Kidney glomerular epithelial cell (primary cell): ENCODE measurements around the gene KCNMA1.

Experiments
- DNase-seq: peaks from one replicate; lab custom pipeline; 2025; lab: John Stamatoyannopoulos, UW

KCNMA1 gene

DNA sequence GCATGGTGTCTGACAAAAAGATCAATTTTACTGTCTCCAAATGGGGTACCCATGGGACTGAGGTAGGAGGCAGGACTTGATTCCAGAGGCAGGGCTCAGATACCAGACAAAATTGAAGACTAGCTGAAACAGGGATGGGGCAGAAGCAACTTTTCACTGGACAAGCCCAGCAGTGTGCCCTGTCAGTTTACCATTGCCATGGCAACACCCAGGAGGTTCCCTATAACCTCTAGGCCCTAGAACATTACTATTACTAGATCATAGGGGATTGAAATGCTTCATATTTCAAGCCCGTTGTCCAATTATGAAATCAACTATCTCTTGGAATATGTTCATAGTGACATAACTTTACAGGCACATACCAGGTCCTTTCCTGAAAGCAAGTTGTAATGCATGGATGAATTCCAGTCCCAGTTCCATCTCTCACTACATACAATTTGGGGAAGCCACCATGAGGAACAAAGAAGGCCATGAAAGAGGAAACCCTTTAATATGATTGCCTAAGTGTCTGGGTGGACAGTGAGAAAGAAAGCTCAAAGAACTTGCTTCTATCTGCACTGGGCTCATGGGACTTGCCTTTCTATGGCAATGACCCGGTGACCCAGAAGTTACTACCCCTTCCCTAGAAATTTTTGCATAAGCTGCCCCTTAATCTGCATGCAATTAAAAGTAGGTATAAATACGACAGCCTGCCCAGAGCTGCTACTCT lies 557.9 kb downstream of the KCNMA1 start:
- no peak for DNase-seq

DNA sequence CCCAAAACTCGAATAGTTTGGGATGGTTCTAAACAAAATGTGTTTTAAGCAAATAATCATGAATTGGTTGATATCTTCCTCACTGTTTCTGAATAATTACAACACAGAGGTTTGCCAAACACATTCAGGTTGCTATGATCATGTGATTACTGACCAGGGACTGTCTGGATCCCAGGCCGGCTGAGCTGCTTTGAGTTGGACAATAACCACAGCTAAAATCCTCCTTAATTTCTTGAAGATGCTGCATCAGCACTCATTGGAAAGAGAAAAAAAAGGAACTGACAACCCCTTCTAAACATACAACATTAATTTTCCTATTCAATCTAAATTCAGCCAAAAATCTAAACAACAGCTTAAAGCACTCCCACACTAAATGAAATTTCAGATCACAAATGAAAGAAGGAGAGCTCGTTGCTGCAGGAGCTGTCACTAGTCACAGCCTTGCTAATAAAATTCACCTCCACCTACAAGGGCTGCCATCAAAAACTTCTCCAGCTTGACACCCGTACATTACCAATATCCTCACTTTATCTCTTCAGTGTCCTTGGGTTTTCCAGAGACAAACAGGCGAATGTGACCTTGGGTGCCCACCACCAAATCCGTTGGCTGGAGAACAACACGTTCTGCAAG lies 560.2 kb downstream of the KCNMA1 start:
- DNase-seq: no peak

- DNase-seq: no peak
Observed at GRCh38 chr10:77075926-77076325, 561.7 kb downstream of the KCNMA1 start.

DNA sequence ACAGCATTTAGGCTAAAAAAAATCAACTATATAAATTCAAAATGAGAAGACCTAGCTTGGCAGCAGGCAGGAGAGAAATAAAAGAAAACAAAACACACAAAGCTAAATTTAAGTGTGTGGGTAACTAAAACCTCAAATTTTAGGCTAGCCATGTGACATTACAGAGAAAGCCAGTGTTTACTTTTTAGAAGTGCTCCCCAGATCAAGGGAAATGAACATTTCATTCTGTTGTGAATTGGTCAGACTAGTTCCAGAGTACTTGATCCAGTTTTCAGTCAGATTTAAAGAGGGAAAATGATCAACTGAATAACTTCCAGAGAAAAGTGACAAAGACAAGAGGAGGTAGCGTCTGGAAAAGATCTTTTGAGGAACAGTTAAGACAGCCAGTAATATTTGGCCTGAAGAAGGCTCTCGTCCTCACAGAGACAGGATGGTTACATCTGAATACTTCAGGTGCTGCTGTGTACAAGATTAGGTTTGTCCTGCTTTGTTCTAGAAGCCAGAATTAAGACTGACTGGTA lies 563.4 kb downstream of the KCNMA1 start:
- no peak for DNase-seq

DNA sequence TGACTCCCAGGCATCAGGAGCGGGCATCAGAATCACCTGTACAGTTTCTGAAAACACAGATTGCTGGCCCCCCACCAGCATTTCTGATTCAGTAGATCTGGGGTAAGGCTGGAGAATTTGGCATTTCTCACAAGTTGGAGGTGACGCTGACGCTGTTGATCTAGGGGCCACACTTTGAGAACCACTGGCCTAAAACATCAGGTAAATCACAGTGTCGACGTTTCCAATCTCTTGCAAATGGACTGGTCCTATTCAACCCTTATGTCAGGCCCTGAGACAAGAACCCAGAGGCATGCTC lies 564.0 kb downstream of the KCNMA1 start:
- DNase-seq: no peak

GRCh38 chr10:77072836-77073662 lies 564.6 kb downstream of the KCNMA1 start:
- no peak for DNase-seq

GRCh38 chr10:77072361-77072835 lies 565.2 kb downstream of the KCNMA1 start:
- DNase-seq: no peak

DNA sequence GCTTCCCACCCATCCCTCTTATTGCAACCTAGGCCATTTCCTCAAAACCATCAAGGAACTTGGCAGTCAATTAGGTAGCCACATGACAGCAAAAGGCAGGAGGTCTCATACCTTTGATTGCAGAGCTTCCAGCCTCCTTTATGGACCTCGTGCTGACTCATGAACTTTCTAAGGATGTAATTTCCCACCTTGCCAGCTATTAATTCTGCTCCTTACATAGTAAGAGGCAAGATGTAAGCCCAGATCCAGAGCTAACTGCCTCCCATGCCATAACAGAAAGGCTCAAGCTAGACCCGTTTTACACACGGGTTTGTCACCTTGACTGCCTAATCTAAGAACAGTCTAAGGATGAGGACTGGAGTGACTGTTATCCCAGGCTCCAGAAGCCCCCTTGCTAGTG lies 565.7 kb downstream of the KCNMA1 start:
- no peak for DNase-seq

DNA sequence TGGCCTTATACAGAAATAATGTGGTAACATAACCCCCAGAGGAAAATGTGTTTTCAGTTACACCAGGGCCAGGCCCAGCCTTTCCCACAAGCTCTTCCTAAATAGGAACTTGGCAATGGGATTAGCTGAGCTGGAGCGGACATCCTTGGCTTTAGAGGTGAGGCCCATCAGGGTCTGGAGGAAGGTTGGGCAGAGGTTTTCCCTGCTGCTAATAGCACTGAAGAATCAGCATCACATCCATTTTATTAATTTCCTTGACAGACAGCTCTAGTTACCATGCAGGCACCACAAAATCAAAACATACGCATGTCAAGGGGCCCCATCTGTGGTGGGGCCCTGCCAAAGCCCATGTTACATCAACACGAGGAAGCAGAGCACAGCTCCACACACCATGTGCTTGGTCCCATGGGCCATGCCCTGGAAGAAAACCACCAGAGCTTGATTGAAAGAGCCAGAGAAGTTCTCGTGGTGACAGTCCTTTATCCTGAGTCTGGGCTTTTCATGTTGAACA lies 566.6 kb downstream of the KCNMA1 start:
- no peak for DNase-seq

DNA sequence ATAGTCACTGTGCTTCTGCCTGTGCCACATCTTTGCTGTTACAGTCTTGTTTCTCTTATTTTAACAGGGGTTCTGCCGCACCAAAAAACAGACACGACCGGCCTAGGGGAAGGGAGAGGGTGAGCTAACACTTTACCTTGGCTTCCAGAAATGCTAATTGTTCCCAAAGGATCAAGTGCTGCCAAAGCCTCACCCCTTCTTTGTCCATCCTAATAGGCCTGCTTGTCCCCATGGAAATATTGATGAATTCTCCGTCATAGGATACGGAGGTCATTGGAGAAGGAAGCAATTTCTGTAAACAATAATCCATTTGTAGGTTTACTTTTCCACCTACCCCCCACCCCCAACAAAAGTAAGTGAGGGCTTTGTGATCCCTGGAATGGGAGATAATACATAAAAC lies 567.3 kb downstream of the KCNMA1 start:
- DNase-seq: no peak

DNA sequence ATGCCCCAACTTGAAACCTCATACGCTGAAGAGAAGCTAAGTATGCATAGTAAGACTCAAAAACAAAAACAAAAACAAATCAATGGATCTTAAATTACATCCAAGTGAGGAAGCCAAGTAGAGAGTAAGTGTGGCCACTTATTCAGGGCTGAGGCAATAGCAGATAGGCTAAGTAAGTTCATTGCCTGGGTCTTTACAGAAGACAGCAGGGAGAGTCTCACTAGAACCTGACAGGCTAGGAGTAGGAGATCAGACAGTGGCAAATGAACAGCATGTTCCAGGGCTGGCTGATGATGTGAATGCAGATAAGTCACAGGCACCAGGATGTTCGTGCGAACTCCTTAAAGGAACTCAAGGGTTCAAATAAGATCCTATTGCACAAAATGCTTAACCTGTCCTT lies 568.6 kb downstream of the KCNMA1 start:
- no peak for DNase-seq

GRCh38 chr10:77068272-77068671 lies 569.3 kb downstream of the KCNMA1 start:
- DNase-seq: no peak

GRCh38 chr10:77062381-77062780 lies 575.2 kb downstream of the KCNMA1 start:
- no peak for DNase-seq

- no peak for DNase-seq
Observed at GRCh38 chr10:77060913-77061312, 576.7 kb downstream of the KCNMA1 start.

- no peak for DNase-seq
Observed at GRCh38 chr10:77056650-77057049, 581.0 kb downstream of the KCNMA1 start.

DNA sequence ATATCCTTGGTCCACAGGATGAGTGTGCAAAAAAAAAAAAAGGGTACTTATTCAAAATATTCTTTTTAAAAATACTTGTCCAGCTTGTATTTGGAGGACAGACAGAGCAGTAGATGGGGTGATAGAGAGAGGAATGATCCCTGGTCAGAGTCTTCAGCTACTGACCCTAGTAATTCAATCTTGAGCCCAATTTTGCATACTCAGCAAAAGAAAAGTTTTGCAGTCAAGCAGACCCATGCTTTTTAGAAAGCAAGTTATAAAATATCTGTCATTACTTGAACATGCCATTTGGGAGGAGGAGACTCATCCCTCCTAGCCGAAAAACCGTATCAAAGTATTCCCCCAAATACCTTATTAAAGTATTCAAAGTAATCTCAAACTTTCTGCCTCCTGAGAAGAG lies 585.0 kb downstream of the KCNMA1 start:
- DNase-seq: no peak

DNA sequence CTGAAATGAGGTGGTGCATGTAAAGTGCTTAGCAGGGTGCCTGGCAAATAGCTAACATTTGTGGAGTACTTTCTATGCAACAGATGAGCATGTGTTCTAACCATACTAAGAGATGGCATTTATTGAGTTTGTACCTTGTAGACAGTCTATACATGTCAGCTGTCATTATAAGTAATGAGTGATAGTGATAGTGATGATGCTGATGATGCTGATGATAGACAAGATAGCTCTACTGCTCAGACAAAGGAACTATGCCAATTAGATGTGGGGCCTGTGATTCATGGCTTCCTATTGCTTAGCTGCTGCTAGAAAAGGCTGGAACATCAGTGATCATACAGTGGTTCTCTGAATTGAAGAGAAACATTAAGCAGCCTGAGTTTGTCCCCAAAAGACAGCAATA lies 585.8 kb downstream of the KCNMA1 start:
- DNase-seq: no peak

GRCh38 chr10:77049896-77050295 lies 587.7 kb downstream of the KCNMA1 start:
- DNase-seq: no peak

DNA sequence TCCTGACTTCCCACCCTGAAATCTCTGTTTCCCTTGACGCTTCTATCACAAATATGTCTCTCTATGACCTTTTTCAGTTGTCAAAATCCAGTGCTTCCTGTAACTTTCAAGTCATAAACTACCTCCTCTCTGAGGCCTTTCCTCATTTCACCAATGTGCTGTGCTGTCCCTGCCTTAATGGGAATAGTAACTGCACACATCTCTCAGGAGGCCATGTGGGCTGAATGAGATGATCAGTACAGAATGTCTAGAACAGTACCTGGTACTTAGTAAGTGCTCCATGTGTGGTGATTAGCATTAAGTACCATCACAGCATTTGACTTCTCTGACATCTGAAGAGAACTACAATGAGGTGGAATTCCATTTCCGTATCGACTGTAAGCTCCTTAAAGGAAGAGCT lies 588.5 kb downstream of the KCNMA1 start:
- DNase-seq: no peak

GRCh38 chr10:77045085-77045484 lies 592.5 kb downstream of the KCNMA1 start:
- no peak for DNase-seq

- no peak for DNase-seq
Observed at GRCh38 chr10:77043420-77043763, 594.2 kb downstream of the KCNMA1 start.

DNA sequence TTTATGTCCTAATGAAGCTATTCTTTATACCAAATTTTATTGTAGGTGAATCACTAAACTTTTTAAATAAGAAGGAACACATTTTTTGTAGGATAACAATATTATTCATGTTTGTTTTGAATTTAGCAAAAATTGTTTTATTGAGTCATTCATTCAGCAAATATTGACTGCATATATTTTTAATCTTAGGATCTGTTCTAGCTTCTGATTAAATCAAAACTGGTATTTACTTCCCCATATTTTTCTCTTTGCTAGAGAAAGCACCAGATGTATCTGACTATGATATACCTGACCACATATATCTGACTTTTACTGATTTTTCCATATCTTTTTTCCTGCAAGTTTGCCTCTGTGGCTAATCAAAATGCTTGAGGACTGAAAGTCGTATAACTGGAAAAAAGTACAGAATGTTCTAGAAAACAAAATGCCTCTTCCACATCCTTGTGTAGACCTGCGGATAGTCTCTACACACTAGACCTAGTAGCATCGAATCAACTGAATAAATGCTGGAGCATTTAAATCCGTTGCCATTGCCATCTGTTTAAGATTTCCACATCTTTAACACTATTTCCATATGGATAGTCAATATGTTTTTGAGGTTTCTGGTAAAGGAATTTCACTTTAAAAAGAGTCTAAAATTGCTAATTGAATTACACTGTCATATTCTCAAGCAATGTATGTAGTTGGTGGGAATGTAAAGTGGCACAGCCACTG lies 594.7 kb downstream of the KCNMA1 start:
- DNase-seq: no peak
